Neuronal stem cell (in vitro differentiated cells): ENCODE measurements around the gene RASA3.
"Not testable (repeated sequence)": the region's sequence is repeated elsewhere in the genome, so short reads cannot be mapped to it uniquely, and the experiment has no call there.

Source experiments
- DNase-seq: peaks from one replicate; pipeline ENCODE4 v3.0.0-alpha.2; 2013; ENCODE audit warnings: low spot score
- H2AFZ ChIP-seq: one replicate; pipeline ENCODE4 v1.6.1; 2013; ENCODE audit warnings: mild to moderate bottlenecking, low read length, inconsistent platforms
- H2AK5ac ChIP-seq: 2 replicates; pipeline ENCODE4 v1.6.1; 2013; ENCODE audit warnings: low read depth, mild to moderate bottlenecking, inconsistent platforms, low read length, moderate library complexity, mixed read lengths
- H2BK120ac ChIP-seq: 2 replicates; pipeline ENCODE4 v1.6.1; 2013; ENCODE audit warnings: low read depth, mild to moderate bottlenecking, inconsistent platforms, low read length, moderate library complexity, mixed read lengths
- H2BK12ac ChIP-seq: one replicate; pipeline ENCODE4 v1.6.1; 2013; ENCODE audit warnings: low read length, inconsistent platforms
- H2BK15ac ChIP-seq: 2 replicates; pipeline ENCODE4 v1.6.1; 2013; ENCODE audit warnings: mild to moderate bottlenecking, low read length, inconsistent platforms, mixed read lengths
- H2BK5ac ChIP-seq: one replicate; pipeline ENCODE4 v1.6.1; 2013; ENCODE audit warnings: inconsistent platforms, mild to moderate bottlenecking, low read length, moderate library complexity
- H3K14ac ChIP-seq: one replicate; pipeline ENCODE4 v1.6.1; 2013; ENCODE audit warnings: low read length, inconsistent platforms
- H3K18ac ChIP-seq: 2 replicates; pipeline ENCODE4 v1.6.1; 2013; ENCODE audit warnings: low read length, inconsistent platforms
- H3K23ac ChIP-seq: 2 replicates; pipeline ENCODE4 v1.6.1; 2013; ENCODE audit warnings: low read depth, mild to moderate bottlenecking, mixed read lengths, low read length, inconsistent platforms; ENCODE audit not compliant: poor library complexity
- H3K27ac ChIP-seq: replicated peaks from 3 replicates; pipeline ENCODE4 v1.5.1; 2013; ENCODE audit warnings: low read length, inconsistent platforms
- H3K27me3 ChIP-seq, 3 experiments: 2 replicates each; pipeline ENCODE4 v1.6.1; 2013; ENCODE audit warnings: low read length in 3 of 3, mild to moderate bottlenecking in 2 of 3, inconsistent platforms in 1 of 3, low read depth in 1 of 3, mixed read lengths in 1 of 3, moderate library complexity in 1 of 3; ENCODE audit not compliant: control insufficient read depth in 3 of 3, insufficient read depth in 3 of 3
- H3K36me3 ChIP-seq, 2 donors: replicated peaks in 1 of 2; 2 replicates each; pipeline ENCODE4 v1.6.1; 2013; ENCODE audit warnings: low read length in 2 of 2; ENCODE audit not compliant: control insufficient read depth in 2 of 2, insufficient read depth in 2 of 2
- H3K4ac ChIP-seq: 2 replicates; pipeline ENCODE4 v1.6.1; 2013; ENCODE audit warnings: inconsistent platforms, mild to moderate bottlenecking, low read length, moderate library complexity
- H3K4me1 ChIP-seq, 2 donors: 1 replicate in 1 of 2; 2 replicates in 1 of 2; pipeline ENCODE4 v1.6.1; 2013; ENCODE audit warnings: low read length in 2 of 2, low read depth in 1 of 2; ENCODE audit not compliant: control insufficient read depth in 2 of 2, insufficient read depth in 1 of 2
- H3K4me2 ChIP-seq: one replicate; pipeline ENCODE4 v1.6.1; 2013; ENCODE audit warnings: mild to moderate bottlenecking, low read length, inconsistent platforms; ENCODE audit not compliant: insufficient read depth, poor library complexity, severe bottlenecking
- H3K4me3 ChIP-seq, 2 donors: 2 replicates each; pipeline ENCODE4 v1.5.1; 2013; ENCODE audit warnings: low read length in 2 of 2, mild to moderate bottlenecking in 2 of 2, inconsistent platforms in 1 of 2, moderate library complexity in 1 of 2
- H3K79me1 ChIP-seq: one replicate; pipeline ENCODE4 v1.6.1; 2013; ENCODE audit warnings: low read depth, mild to moderate bottlenecking, inconsistent platforms, low read length, moderate library complexity
- H3K9ac ChIP-seq: one replicate; pipeline ENCODE4 v1.6.1; 2013; ENCODE audit warnings: mild to moderate bottlenecking, low read depth, low read length, inconsistent platforms; ENCODE audit not compliant: poor library complexity
- H3K9me3 ChIP-seq, 2 donors: replicated peaks in 1 of 2; 2 replicates each; pipeline versions ENCODE3 to v1.6.1; 2013; ENCODE audit warnings: low read length in 2 of 2, mild to moderate bottlenecking in 2 of 2, inconsistent platforms in 1 of 2, low read depth in 1 of 2, mixed read lengths in 1 of 2, moderate library complexity in 1 of 2; ENCODE audit not compliant: control insufficient read depth in 2 of 2, insufficient read depth in 1 of 2
- H4K8ac ChIP-seq: one replicate; pipeline ENCODE4 v1.6.1; 2013; ENCODE audit warnings: low read depth, mild to moderate bottlenecking, inconsistent platforms, low read length, moderate library complexity
- H4K91ac ChIP-seq: one replicate; pipeline ENCODE4 v1.6.1; 2013; ENCODE audit warnings: low read length, low read depth, mild to moderate bottlenecking, inconsistent platforms; ENCODE audit not compliant: poor library complexity
- WGBS, 2 donors: extraction: QIAGEN DNeasy Blood & Tissue Kit; methylation state at CpG; one replicate each; pipeline ENCODE4 v1.1.7; 2013; ENCODE audit warnings: missing lambda C conversion rate in 2 of 2, mixed read lengths in 1 of 2; ENCODE audit not compliant: insufficient read length in 2 of 2, insufficient replicate concordance in 1 of 2; ENCODE audit errors: extremely low coverage in 2 of 2; 5-methylcytosine and 5-hydroxymethylcytosine counted together

Gene RASA3

DNA sequence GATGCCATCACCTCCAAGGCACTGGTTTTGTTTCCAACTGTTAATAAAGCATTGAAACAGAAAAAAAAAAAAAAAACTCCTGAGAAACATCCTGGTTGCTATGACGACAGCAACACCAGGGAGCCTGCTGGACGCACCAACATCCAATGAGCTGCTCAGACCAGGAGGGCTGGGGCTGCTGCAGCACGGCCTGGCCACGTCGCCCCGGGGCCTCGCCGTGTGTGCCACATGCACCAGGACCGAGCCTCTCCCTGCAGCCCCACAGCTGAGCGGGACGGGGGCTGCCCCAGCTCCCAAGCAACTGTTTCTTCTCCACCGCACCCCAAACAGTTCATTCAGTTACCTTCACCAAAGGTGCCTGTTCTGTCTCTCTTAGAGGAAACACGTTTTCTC lies 54.5 kb downstream of the RASA3 start:
- Histone ChIP-seq H4K91ac (no peak overlapping the region), H3K79me1 (peaks cover 11% of the 10 kb centered on the region), H3K27ac (no peak overlapping the region), H4K8ac (no peak overlapping the region), H3K4ac (no peak overlapping the region), H2AK5ac (no peak overlapping the region), H3K4me2 (no peak overlapping the region), H3K4me1 (peaks cover 28 to 37% of the 10 kb centered on the region in 2 donors), H3K18ac (peak overlapping the region; percentile 73), H3K4me3 (no peak overlapping the region), H3K14ac (no peak overlapping the region), H2AFZ (no peak overlapping the region), H2BK120ac (no peak overlapping the region), H2BK5ac (no peak overlapping the region), H3K9ac (no peak overlapping the region), H2BK12ac (no peak overlapping the region), H3K36me3 (peaks cover 0 to 36% of the 10 kb centered on the region in 2 donors), H3K23ac (no peak overlapping the region), H3K9me3 (peaks cover 0 to 14% of the 10 kb centered on the region in 2 donors), H3K27me3 (no peaks in the 10 kb centered on the region), H2BK15ac (no peak overlapping the region)
- no CpG with 5 or more reads among the region's 13 CpGs for WGBS, 2 donors
- DNase-seq: no peak

GRCh38 chr13:114077099-114077932 lies 55.1 kb downstream of the RASA3 start:
- H4K8ac ChIP-seq: no peak overlapping the region
- peak overlapping the region; percentile 95 for H2BK12ac ChIP-seq
- H2AK5ac ChIP-seq: peak overlapping the region; percentile 38
- H2BK15ac ChIP-seq: no peak overlapping the region
- no peak overlapping the region for H3K14ac ChIP-seq
- H2BK5ac ChIP-seq: no peak overlapping the region
- H3K23ac ChIP-seq: no peak overlapping the region
- H3K79me1 ChIP-seq: peaks cover 11% of the 10 kb centered on the region
- H3K4me3 ChIP-seq: no peak overlapping the region
- H3K27me3 ChIP-seq: no peaks in the 10 kb centered on the region
- DNase-seq: no peak
- no peak overlapping the region for H3K27ac ChIP-seq
- H3K36me3 ChIP-seq: peaks cover 0 to 38% of the 10 kb centered on the region in 2 donors
- no peak overlapping the region for H3K4me2 ChIP-seq
- no peak overlapping the region for H3K4ac ChIP-seq
- H2AFZ ChIP-seq: no peak overlapping the region
- no peak overlapping the region for H2BK120ac ChIP-seq
- WGBS, 2 donors: no CpG with 5 or more reads among the region's 34 CpGs
- H3K18ac ChIP-seq: peak overlapping the region; percentile 50
- H3K9ac ChIP-seq: no peak overlapping the region
- H4K91ac ChIP-seq: no peak overlapping the region
- peaks cover 26 to 43% of the 10 kb centered on the region in 2 donors for H3K4me1 ChIP-seq
- H3K9me3 ChIP-seq: peaks cover 0 to 8% of the 10 kb centered on the region in 2 donors

DNA sequence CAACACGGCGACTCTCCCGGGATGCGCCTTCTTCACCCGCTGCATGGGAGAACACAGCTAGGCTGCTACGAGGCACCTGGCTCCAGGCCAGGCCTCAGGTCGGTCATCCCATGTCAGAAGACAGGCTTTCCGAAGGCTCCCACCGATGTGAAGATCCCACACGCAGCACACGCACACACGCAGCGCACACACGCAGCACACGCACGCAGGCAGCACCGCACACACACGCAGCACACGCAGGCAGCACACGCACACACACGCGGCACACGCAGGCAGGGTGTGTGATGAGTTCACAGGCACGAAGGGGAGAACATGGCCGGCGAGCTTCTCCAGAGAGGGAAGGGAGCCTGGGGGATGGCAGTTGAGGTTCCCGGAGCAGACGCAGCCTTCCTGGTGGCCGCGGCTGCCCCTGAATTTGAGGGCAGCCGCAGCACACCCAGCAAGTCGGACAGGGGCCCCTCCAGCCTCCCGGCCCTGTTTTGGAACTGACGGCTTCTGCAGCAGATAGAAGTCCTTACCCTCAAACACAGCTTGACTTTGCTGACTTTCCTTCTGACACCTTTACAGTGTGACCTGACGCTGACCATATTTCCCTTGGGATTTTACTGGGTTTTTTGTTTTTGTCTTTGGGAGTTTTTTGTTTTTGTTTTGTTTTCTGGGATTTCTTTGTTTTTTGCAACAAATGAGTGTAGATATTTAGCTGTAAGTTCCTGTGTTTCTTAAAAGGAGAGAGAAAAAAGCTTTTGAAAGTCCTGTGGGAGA lies 55.9 kb downstream of the RASA3 start:
- Histone ChIP-seq H3K27ac (no peak overlapping the region), H2BK12ac (peak overlapping the region; percentile 97), H2AK5ac (peak overlapping the region; percentile 58), H3K4me3 (peak overlapping the region in 1 of 2 donors; percentile 52), H2AFZ (no peak overlapping the region), H4K8ac (peak overlapping the region; percentile 89), H3K14ac (no peak overlapping the region), H2BK120ac (no peak overlapping the region), H2BK15ac (peak overlapping the region; percentile 87), H3K36me3 (peaks cover 0 to 34% of the 10 kb centered on the region in 2 donors), H4K91ac (peak overlapping the region; percentile 98), H3K9ac (peak overlapping the region; percentile 61), H3K23ac (peak overlapping the region; percentile 78), H3K4me2 (no peak overlapping the region), H3K9me3 (no peaks in the 10 kb centered on the region), H3K4me1 (peaks cover 25 to 51% of the 10 kb centered on the region in 2 donors), H2BK5ac (no peak overlapping the region), H3K4ac (peak overlapping the region; percentile 44), H3K27me3 (no peaks in the 10 kb centered on the region), H3K18ac (no peak overlapping the region), H3K79me1 (peaks cover 11% of the 10 kb centered on the region)
- no CpG with 5 or more reads among the region's 35 CpGs for WGBS, 2 donors
- no peak for DNase-seq

GRCh38 chr13:114075811-114076210 lies 56.6 kb downstream of the RASA3 start:
- not testable (repeated sequence) for H2BK12ac ChIP-seq, H3K79me1 ChIP-seq, H4K91ac ChIP-seq, H2BK5ac ChIP-seq, H3K9me3 ChIP-seq, H4K8ac ChIP-seq, H3K23ac ChIP-seq, H2BK15ac ChIP-seq, H2AFZ ChIP-seq, H3K14ac ChIP-seq, H3K27me3 ChIP-seq, H2BK120ac ChIP-seq, H3K4me3 ChIP-seq, H3K4me2 ChIP-seq, H3K18ac ChIP-seq, H3K9ac ChIP-seq, H3K4ac ChIP-seq, H2AK5ac ChIP-seq, DNase-seq, H3K27ac ChIP-seq
- no CpG with 5 or more reads among the region's 45 CpGs for WGBS, 2 donors
- H3K36me3 ChIP-seq: peaks cover 0 to 34% of the 10 kb centered on the region in 2 donors
- peaks cover 30 to 55% of the 10 kb centered on the region in 2 donors for H3K4me1 ChIP-seq
